ENCODE data around the gene SERINC1.
A peak's percentile ranks its signal among the peaks of the same experiment; 100 is the strongest.

Gene SERINC1

DNA sequence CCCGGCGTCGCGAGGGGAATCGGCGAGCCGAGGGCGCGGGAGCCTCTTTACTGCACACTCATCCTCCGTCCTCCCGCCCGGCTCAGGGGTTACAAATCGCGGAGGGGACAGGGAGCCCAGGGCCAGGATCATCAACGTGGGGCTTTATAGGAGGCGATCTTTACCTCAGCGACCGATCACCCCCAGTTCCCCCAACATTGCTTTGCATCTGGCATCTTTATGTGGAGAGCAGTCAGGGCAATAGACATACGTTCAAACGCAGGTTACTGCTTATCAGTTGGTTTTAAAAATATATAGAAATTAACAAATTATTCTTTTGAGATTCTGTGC, 71.5 kb downstream of the SERINC1 start:
- TF ChIP-seq POLR2AphosphoS5 (IDR thresholded peaks at IDR 0.05; ENCODE audit: low read depth, low read length) (no peak), FOXP2 (optimal IDR thresholded peaks at IDR 0.05; ENCODE audit: borderline replicate concordance, extremely low read depth, extremely low read length, insufficient read depth) (no peak)
- TF ChIP-seq, protein P1, sequence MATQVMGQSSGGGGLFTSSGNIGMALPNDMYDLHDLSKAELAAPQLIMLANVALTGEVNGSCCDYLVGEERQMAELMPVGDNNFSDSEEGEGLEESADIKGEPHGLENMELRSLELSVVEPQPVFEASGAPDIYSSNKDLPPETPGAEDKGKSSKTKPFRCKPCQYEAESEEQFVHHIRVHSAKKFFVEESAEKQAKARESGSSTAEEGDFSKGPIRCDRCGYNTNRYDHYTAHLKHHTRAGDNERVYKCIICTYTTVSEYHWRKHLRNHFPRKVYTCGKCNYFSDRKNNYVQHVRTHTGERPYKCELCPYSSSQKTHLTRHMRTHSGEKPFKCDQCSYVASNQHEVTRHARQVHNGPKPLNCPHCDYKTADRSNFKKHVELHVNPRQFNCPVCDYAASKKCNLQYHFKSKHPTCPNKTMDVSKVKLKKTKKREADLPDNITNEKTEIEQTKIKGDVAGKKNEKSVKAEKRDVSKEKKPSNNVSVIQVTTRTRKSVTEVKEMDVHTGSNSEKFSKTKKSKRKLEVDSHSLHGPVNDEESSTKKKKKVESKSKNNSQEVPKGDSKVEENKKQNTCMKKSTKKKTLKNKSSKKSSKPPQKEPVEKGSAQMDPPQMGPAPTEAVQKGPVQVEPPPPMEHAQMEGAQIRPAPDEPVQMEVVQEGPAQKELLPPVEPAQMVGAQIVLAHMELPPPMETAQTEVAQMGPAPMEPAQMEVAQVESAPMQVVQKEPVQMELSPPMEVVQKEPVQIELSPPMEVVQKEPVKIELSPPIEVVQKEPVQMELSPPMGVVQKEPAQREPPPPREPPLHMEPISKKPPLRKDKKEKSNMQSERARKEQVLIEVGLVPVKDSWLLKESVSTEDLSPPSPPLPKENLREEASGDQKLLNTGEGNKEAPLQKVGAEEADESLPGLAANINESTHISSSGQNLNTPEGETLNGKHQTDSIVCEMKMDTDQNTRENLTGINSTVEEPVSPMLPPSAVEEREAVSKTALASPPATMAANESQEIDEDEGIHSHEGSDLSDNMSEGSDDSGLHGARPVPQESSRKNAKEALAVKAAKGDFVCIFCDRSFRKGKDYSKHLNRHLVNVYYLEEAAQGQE (IDR thresholded peaks at IDR 0.05; ENCODE audit: insufficient read depth in 1 of 2, low read depth in 2 of 2, low read length in 2 of 2), result no peak

GRCh38 chr6:122399348-122400120, 72.1 kb downstream of the SERINC1 start, which contains the start of gene HSF2:
TSS of gene HSF2 (plus strand) at chr6:122399652. CDS start at chr6:122399738, 86 bp downstream.
- peak; percentile 58; the same call in 1 of the 2 replicates for TF ChIP-seq POLR2AphosphoS5 (IDR thresholded peaks at IDR 0.05; ENCODE audit: low read depth, low read length)
- TF ChIP-seq, protein P1 (IDR thresholded peaks at IDR 0.05; ENCODE audit: insufficient read depth in 1 of 2, low read depth in 2 of 2, low read length in 2 of 2), result no peak
- TF ChIP-seq TAF1 (IDR thresholded peaks at IDR 0.05; ENCODE audit: borderline replicate concordance, insufficient read depth, low read length), result peak; percentile 46; the same call in 1 of the 2 replicates
- TF ChIP-seq FOXP2 (optimal IDR thresholded peaks at IDR 0.05; ENCODE audit: borderline replicate concordance, extremely low read depth, extremely low read length, insufficient read depth), result peak; percentile 63
- TF ChIP-seq SIN3A (IDR thresholded peaks at IDR 0.05; ENCODE audit: borderline replicate concordance, insufficient read depth, low read length), result peak; percentile 78; the same call in 1 of the 2 replicates

DNA sequence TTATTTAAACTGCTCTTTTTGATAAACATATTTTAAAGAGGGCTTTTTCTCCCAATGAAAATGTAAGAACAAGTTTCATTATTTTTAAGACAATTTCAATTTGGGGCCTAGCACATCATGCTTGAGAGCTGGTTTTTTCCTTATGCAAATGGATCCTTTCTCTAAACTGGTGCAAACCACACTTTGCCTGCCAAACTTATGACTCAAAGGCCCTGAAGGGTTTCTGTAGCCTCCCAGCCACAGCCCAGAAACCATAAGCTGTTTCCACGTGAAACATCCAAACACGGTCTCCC, 72.6 kb downstream of the SERINC1 start:
- TF ChIP-seq FOXP2 (optimal IDR thresholded peaks at IDR 0.05; ENCODE audit: borderline replicate concordance, extremely low read depth, extremely low read length, insufficient read depth) (no peak), POLR2AphosphoS5 (IDR thresholded peaks at IDR 0.05; ENCODE audit: low read depth, low read length) (peak; percentile 12; the same call in 1 of the 2 replicates)

DNA sequence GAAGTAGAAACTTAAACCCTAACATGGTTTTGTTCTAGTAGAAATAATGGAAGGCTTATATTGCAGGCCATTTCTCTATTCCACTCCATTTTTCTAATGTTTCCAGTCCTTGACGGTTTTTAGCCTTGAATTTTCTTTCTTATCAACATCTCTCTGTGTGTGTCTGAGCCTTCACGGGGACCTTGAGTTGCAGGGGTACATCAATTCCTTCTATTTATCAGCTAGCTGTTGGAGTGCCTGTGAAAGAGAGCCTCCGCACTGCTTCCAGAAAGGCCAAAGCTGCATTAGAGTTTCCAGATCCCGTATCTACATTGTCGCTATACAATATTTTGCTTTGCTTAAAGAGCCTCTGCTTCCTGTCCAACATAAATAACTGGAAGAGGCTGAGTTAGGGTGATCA, 77.6 kb downstream of the SERINC1 start:
- TF ChIP-seq, protein P1 (IDR thresholded peaks at IDR 0.05; ENCODE audit: insufficient read depth in 1 of 2, low read depth in 2 of 2, low read length in 2 of 2), result no peak
- TF ChIP-seq TAF1 (IDR thresholded peaks at IDR 0.05; ENCODE audit: borderline replicate concordance, insufficient read depth, low read length) (no peak), FOXP2 (optimal IDR thresholded peaks at IDR 0.05; ENCODE audit: borderline replicate concordance, extremely low read depth, extremely low read length, insufficient read depth) (no peak), POLR2AphosphoS5 (IDR thresholded peaks at IDR 0.05; ENCODE audit: low read depth, low read length) (no peak), SIN3A (IDR thresholded peaks at IDR 0.05; ENCODE audit: borderline replicate concordance, insufficient read depth, low read length) (no peak)

DNA sequence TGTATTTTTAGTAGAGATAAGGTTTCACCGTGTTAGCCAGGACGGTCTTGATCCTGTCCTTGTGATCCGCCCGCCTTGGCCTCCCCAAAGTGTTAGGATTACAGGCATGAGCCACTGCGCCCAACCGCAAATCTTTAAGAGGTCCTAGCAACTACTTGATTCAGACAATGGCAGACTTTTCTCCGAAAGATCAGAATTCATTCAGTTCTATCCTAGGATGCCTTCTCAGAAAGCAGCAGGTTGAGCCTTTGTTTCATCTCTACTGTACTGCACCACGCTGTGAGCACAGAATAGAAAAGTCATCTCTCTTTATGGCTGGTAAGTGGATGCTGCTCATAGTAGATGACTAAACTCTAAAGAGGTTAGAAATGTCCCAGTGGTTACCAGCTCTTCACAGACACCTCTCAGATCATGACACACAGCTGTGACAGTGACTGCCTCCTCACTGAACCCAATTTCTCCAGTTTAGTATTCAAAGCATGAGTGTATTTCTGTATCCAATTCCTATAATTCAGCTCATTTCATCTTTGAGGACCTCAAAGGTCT, 78.2 kb downstream of the SERINC1 start:
- TF ChIP-seq, protein P1 (IDR thresholded peaks at IDR 0.05; ENCODE audit: insufficient read depth in 1 of 2, low read depth in 2 of 2, low read length in 2 of 2), result no peak
- TF ChIP-seq FOXP2 (optimal IDR thresholded peaks at IDR 0.05; ENCODE audit: borderline replicate concordance, extremely low read depth, extremely low read length, insufficient read depth), result no peak
- no peak for TF ChIP-seq SIN3A (IDR thresholded peaks at IDR 0.05; ENCODE audit: borderline replicate concordance, insufficient read depth, low read length)
- TF ChIP-seq POLR2AphosphoS5 (IDR thresholded peaks at IDR 0.05; ENCODE audit: low read depth, low read length), result no peak
- no peak for TF ChIP-seq TAF1 (IDR thresholded peaks at IDR 0.05; ENCODE audit: borderline replicate concordance, insufficient read depth, low read length)
